Caco-2 (cell line): ENCODE measurements around the gene NHLH1. TPM values are rescaled to one million over a fixed set of nuclear protein-coding genes. Genes with fewer than 3 reads are reported as not detected.

ENCODE experiments used
- BruUV-seq: library from RNA; stranded (reverse); fragments of 400-500 nt; replicated peaks from 2 replicates; lab custom pipeline; 2021; lab: Mats Ljungman, UMichigan
- CTCF ChIA-PET: fragments of 300-600 bp; sonication (Branson Sonifier 250); formaldehyde crosslinking; loops from one replicate; lab custom pipeline; 2022; ENCODE audit warnings: antibody characterized with exemption; lab: Charles Lee
- POLR2A ChIA-PET: fragments of 300-600 bp; sonication (Branson Sonifier 250); formaldehyde crosslinking; loops from one replicate; lab custom pipeline; 2022; ENCODE audit warnings: antibody characterized with exemption; lab: Charles Lee
- DNase-seq, 2 experiments: peaks; one replicate each; pipeline versions ENCODE4 v3.0.0 to v3.0.0-alpha.2; 2020 to 2022
- H3K27me3 ChIP-seq: replicated peaks from 2 replicates; pipeline ENCODE4 v1.6.0; 2011; ENCODE audit warnings: low read length; ENCODE audit not compliant: control insufficient read depth, insufficient read depth
- H3K36me3 ChIP-seq: 2 replicates; pipeline ENCODE4 v1.5.1; 2011; ENCODE audit warnings: low read length; ENCODE audit not compliant: control insufficient read depth, insufficient read depth
- H3K4me1 ChIP-seq: fragments of 250-450 bp; sonication (Bioruptor Pico); 2 replicates; pipeline ENCODE4 v1.5.1; 2020; ENCODE audit warnings: mild to moderate bottlenecking
- H3K4me3 ChIP-seq: 2 replicates; pipeline ENCODE4 v1.5.1; 2011; ENCODE audit warnings: low read depth, mild to moderate bottlenecking, control low read depth, low read length
- H3K9me3 ChIP-seq: fragments of 250-450 bp; sonication (Bioruptor Pico); 2 replicates; pipeline ENCODE4 v1.5.1; 2020; ENCODE audit warnings: mild to moderate bottlenecking, moderate library complexity
- H3K27ac Mint-ChIP-seq: one replicate; pipeline ENCODE4 v1.8.0; 2022; ENCODE audit warnings: mixed read lengths; ENCODE audit not compliant: unreplicated experiment
- H3K27me3 Mint-ChIP-seq: one replicate; pipeline ENCODE4 v1.8.0; 2022; ENCODE audit warnings: mixed read lengths; ENCODE audit not compliant: insufficient read depth, unreplicated experiment
- H3K36me3 Mint-ChIP-seq: one replicate; pipeline ENCODE4 v1.8.0; 2022; ENCODE audit warnings: mild to moderate bottlenecking, mixed read lengths; ENCODE audit not compliant: insufficient read depth, unreplicated experiment
- H3K4me1 Mint-ChIP-seq: one replicate; pipeline ENCODE4 v1.8.0; 2022; ENCODE audit warnings: low read depth, mixed read lengths; ENCODE audit not compliant: unreplicated experiment
- H3K4me3 Mint-ChIP-seq: one replicate; pipeline ENCODE4 v1.8.0; 2022; ENCODE audit warnings: mild to moderate bottlenecking, moderate library complexity, mixed read lengths; ENCODE audit not compliant: unreplicated experiment
- H3K9me3 Mint-ChIP-seq: one replicate; pipeline ENCODE4 v1.8.0; 2022; ENCODE audit warnings: mixed read lengths; ENCODE audit not compliant: unreplicated experiment
- CTCF ChIP-seq, 2 experiments: fragments of 200-600 bp in 1 of 2; IDR thresholded peaks; 1 replicate in 1 of 2; 2 replicates in 1 of 2; pipeline versions ENCODE4 v1.5.1 to v1.8.0; 2011 to 2022; ENCODE audit warnings: antibody characterized with exemption in 1 of 2, control low read depth in 1 of 2, inconsistent platforms in 1 of 2, low read depth in 1 of 2, low read length in 1 of 2, mild to moderate bottlenecking in 1 of 2, moderate library complexity in 1 of 2; ENCODE audit not compliant: insufficient read depth in 1 of 2, severe bottlenecking in 1 of 2, unreplicated experiment in 1 of 2
- intact Hi-C: fragments of 100-400 bp; cut with micrococcal nuclease; formaldehyde crosslinking; loops from one replicate; pipeline ENCODE4 v1.10.0; 2022; ENCODE audit not compliant: unreplicated experiment
- total RNA-seq: library from RNA; stranded (reverse); gene quantifications from 2 replicates; pipeline ENCODE4 v1.2.3, GENCODE V29; 2022

Gene NHLH1
- total RNA-seq, 1 experiment from 2014 or later: 0.36 TPM

GRCh38 chr1:160363010-160363409 is 3.9 kb upstream of the NHLH1 start:
- POLR2A ChIA-PET: no interaction called here

GRCh38 chr1:160363951-160364735 is 2.7 kb upstream of the NHLH1 start:
- POLR2A ChIA-PET: no interaction called here
- Mint-ChIP-seq H3K27ac (no peak overlapping the region), H3K9me3 (no peaks in the 10 kb centered on the region), H3K27me3 (peaks cover 4% of the 10 kb centered on the region), H3K36me3 (peaks cover 12% of the 10 kb centered on the region), H3K4me3 (no peak overlapping the region), H3K4me1 (peaks cover 10% of the 10 kb centered on the region)
- BruUV-seq: no TSS peak
- CTCF ChIA-PET: interaction anchor here (1.0 to 1.4 kb wide), 2 partner anchors 9 to 12 kb away, joined by 5 to 7 read pairs; no protein-coding TSS in a partner anchor
- Histone ChIP-seq H3K4me3 (no peak overlapping the region), H3K36me3 (no peaks in the 10 kb centered on the region), H3K27me3 (no peaks in the 10 kb centered on the region), H3K4me1 (peaks cover 5% of the 10 kb centered on the region; the same call in 1 of the 2 replicates), H3K9me3 (no peaks in the 10 kb centered on the region)
- intact Hi-C loops: no loop called here
- no peak for TF ChIP-seq CTCF (IDR thresholded peaks at IDR 0.05; ENCODE audit: insufficient read depth in 1 of 2, low read depth in 1 of 2, low read length in 1 of 2, severe bottlenecking in 1 of 2, unreplicated experiment in 1 of 2)
- DNase-seq: no peak

More at GRCh38 chr1:160363010-160363409, 3.9 kb upstream of the NHLH1 start:
- TF ChIP-seq CTCF (IDR thresholded peaks at IDR 0.05; ENCODE audit: insufficient read depth in 1 of 2, low read depth in 1 of 2, low read length in 1 of 2, severe bottlenecking in 1 of 2, unreplicated experiment in 1 of 2): no peak
- Mint-ChIP-seq H3K27me3 (peaks cover 4% of the 10 kb centered on the region), H3K36me3 (peaks cover 21% of the 10 kb centered on the region), H3K9me3 (no peaks in the 10 kb centered on the region), H3K4me3 (no peak overlapping the region), H3K27ac (peak overlapping the region; percentile 88), H3K4me1 (peaks cover 10% of the 10 kb centered on the region)
- Histone ChIP-seq H3K4me1 (peaks cover 5% of the 10 kb centered on the region; the same call in 1 of the 2 replicates), H3K4me3 (no peak overlapping the region), H3K9me3 (no peaks in the 10 kb centered on the region), H3K36me3 (no peaks in the 10 kb centered on the region), H3K27me3 (no peaks in the 10 kb centered on the region)
- DNase-seq: no peak
- BruUV-seq: no TSS peak
- CTCF ChIA-PET: interaction anchor here (1.1 kb wide), 1 partner anchor 14 kb away, joined by 3 read pairs; no protein-coding TSS in a partner anchor
- intact Hi-C loops: no loop called here

- CTCF ChIA-PET: interaction anchor here (1.0 kb wide), 1 partner anchor 11 kb away, joined by 5 read pairs; no protein-coding TSS in a partner anchor
- peaks cover 5% of the 10 kb centered on the region; the same call in 1 of the 2 replicates for H3K4me1 ChIP-seq
- H3K4me1 Mint-ChIP-seq: peaks cover 10% of the 10 kb centered on the region
Measured at GRCh38 chr1:160365325-160365724, 1.5 kb upstream of the NHLH1 start.

More at GRCh38 chr1:160365325-160365724, 1.5 kb upstream of the NHLH1 start:
- H3K27me3 Mint-ChIP-seq: peaks cover 7% of the 10 kb centered on the region
- Histone ChIP-seq H3K4me3 (no peak overlapping the region), H3K27me3 (no peaks in the 10 kb centered on the region), H3K9me3 (no peaks in the 10 kb centered on the region), H3K36me3 (no peaks in the 10 kb centered on the region)
- no TSS peak for BruUV-seq
- no peaks in the 10 kb centered on the region for H3K9me3 Mint-ChIP-seq
- intact Hi-C loops: no loop called here
- TF ChIP-seq CTCF (IDR thresholded peaks at IDR 0.05; ENCODE audit: insufficient read depth in 1 of 2, low read depth in 1 of 2, low read length in 1 of 2, severe bottlenecking in 1 of 2, unreplicated experiment in 1 of 2): no peak
- H3K36me3 Mint-ChIP-seq: peaks cover 12% of the 10 kb centered on the region
- POLR2A ChIA-PET: no interaction called here
- no peak overlapping the region for H3K4me3 Mint-ChIP-seq
- no peak for DNase-seq
- H3K27ac Mint-ChIP-seq: no peak overlapping the region
